ACHN (cell line): ENCODE data around the gene TRIM42.

ENCODE experiments used
- DNase-seq: peaks from one replicate; pipeline ENCODE4 v3.0.0-alpha.2; 2015
- in situ Hi-C: cut with HindIII; loops from 2 replicates; pipeline ENCODE4 v1.10.0; 2017; ENCODE audit warnings: low sequenced_read_pairs, low pct_ligation_motif_present, low pct_unique_long_range_greater_than_20kb

TRIM42 gene

GRCh38 chr3:140748903-140749302, 71.0 kb downstream of the TRIM42 start:
- no peak for DNase-seq
- in situ Hi-C loops = no loop called here
